Measurements from ENCODE around the gene SNRPE. TPM values are rescaled to one million over a fixed set of nuclear protein-coding genes. Genes with fewer than 3 reads are reported as not detected.

SNRPE gene
- 38.7 and 53.1 TPM in 2 replicates for total RNA-seq

DNA sequence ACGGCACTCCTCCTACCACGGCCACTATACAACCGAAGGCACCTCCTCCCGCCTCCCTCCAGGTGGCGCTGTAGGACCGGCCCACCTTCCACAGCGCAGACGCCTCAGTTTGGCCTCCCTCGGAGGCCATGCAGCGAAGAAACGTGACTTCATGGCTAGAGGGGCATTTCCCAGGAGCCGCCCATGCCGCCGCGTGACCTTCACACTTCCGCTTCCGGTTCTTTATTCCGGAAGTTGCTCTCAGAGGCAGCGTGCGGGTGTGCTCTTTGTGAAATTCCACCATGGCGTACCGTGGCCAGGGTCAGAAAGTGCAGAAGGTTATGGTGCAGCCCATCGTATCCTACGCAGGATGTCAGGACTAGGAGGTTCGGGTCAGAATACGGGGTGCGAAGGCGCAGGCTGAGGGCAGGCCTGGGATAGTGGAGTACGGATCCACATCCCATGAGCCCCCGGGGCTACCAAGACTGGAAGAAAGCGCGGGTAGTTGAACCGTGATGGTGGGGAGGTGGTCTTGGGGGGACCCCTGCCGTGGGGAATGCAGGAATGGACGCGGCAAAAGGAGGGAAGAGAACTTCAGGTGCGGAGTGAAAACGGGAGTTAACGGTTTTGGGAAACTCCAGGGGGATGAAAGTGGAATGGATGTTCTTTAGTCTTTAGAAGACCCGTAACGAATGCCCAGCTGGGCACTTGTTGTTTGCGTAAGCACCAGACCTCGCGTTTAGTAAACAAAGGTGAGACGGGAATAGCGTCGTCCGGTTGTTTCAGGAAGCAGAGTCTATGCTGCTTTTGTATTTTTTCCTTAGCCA is at the start of gene SNRPE:
TSS of gene SNRPE (plus strand) at position 221 of the 806 bp plus-strand sequence. CDS start at position 282, 61 bp downstream.
- DNase-seq (ENCODE audit: low read depth) = peak; percentile 99
- H3K4me3 ChIP-seq (ENCODE audit: low read depth, low read length) = peak within 1 kb of the TSS; percentile 100
- TF ChIP-seq, protein P1, sequence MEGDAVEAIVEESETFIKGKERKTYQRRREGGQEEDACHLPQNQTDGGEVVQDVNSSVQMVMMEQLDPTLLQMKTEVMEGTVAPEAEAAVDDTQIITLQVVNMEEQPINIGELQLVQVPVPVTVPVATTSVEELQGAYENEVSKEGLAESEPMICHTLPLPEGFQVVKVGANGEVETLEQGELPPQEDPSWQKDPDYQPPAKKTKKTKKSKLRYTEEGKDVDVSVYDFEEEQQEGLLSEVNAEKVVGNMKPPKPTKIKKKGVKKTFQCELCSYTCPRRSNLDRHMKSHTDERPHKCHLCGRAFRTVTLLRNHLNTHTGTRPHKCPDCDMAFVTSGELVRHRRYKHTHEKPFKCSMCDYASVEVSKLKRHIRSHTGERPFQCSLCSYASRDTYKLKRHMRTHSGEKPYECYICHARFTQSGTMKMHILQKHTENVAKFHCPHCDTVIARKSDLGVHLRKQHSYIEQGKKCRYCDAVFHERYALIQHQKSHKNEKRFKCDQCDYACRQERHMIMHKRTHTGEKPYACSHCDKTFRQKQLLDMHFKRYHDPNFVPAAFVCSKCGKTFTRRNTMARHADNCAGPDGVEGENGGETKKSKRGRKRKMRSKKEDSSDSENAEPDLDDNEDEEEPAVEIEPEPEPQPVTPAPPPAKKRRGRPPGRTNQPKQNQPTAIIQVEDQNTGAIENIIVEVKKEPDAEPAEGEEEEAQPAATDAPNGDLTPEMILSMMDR (IDR thresholded peaks at IDR 0.05; ENCODE audit: insufficient read depth, low read depth, low read length) = peak; percentile 93

DNA sequence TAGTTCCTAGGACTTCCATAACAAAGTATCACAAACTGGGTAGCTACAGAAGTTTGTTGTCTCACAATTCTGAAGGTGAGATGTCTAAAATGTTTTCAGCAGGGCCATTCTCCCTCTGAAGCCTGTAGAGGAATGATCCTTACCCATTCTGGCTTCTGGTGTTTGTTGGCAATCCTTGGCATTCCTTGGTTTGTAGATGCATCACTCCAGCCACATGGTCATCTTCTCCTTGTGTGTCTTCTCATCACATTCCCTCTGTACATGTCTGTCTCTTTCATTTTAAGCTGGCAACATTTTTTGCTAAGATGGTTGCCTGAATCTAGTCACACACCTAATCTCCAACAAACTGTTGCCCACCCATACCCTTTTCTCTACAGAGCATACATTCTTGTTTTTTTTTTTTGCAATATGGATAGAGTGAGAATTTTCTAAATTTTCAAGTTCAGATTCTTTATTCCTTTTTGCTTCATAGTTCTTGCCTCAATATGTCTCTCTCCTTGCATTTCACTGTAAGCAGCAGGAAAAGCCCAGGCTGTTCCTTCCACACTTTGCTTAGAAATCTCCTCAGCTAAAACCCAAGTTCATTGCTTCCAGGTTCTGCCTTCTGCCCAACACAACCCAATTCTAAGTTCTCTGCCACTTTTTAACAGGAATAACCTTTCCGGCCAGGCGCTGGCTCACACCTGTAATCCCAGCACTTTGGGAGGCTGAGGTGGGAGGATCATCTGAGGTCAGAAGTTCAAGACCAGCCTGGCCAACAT is 47.6 kb upstream of the SNRPE start:
- H3K4me3 ChIP-seq (ENCODE audit: low read depth, low read length) = no peak overlapping the region
- no peak for DNase-seq (ENCODE audit: low read depth)
- TF ChIP-seq, protein P1 (IDR thresholded peaks at IDR 0.05; ENCODE audit: insufficient read depth, low read depth, low read length) = no peak

DNA sequence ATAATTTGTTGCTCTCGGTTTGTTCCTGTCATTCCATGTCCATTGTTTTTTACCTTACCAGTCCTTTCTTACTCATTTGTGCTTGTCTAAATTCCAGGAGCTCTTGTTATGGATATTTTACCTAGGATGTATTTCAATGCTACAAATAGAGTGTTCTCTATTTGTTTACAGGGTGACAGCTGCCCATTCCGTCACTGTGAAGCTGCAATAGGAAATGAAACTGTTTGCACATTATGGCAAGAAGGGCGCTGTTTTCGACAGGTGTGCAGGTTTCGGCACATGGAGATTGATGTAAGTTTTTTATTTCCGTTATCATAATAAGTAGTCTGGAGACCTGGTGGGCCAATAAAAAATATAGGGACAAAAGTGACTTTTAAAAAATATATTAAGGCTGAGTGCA is 43.0 kb upstream of the SNRPE start:
- no peak for DNase-seq (ENCODE audit: low read depth)
- TF ChIP-seq, protein P1 (IDR thresholded peaks at IDR 0.05; ENCODE audit: insufficient read depth, low read depth, low read length) = no peak
- no peak overlapping the region for H3K4me3 ChIP-seq (ENCODE audit: low read depth, low read length)

DNA sequence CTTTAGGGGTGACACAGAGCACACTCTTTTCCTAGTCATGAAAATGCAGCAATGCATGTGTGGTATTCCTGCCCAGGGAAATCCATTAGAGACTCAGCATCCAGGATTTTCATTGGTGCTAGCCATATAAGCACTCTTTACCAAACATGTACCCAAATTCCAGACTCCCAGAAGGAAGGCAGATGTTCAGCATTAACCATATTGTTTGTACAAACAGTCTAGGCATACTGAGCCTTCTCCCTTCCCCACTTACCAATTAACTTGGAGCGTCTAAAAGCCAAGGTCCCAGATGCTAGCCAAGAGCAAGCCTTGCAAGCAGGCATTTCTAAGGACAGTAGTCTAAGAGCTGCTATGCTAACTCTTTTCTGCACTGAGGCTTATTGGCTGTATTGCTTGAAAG is 38.1 kb upstream of the SNRPE start:
- TF ChIP-seq, protein P1 (IDR thresholded peaks at IDR 0.05; ENCODE audit: insufficient read depth, low read depth, low read length) = no peak
- no peak overlapping the region for H3K4me3 ChIP-seq (ENCODE audit: low read depth, low read length)
- peak; percentile 17 for DNase-seq (ENCODE audit: low read depth)

DNA sequence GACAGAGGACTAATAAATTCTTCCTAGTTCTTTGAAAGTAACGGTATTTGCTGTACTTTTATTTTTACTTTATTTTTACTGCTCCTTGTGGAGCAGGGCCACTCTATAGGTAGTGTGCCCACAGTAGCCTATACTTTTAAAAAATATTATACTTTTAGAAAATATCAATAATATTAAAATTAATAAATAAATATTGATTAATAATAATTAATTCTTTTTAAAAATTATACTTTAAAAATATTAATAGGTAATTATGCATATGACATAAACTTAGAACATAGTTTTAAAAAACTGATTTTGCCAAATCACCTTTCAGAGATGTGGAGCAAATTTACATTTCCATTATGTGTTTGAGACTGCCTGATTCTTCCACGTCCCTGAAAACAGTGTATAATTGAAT is 35.2 kb upstream of the SNRPE start:
- DNase-seq (ENCODE audit: low read depth) = no peak
- H3K4me3 ChIP-seq (ENCODE audit: low read depth, low read length) = no peak overlapping the region
- TF ChIP-seq, protein P1 (IDR thresholded peaks at IDR 0.05; ENCODE audit: insufficient read depth, low read depth, low read length) = no peak

DNA sequence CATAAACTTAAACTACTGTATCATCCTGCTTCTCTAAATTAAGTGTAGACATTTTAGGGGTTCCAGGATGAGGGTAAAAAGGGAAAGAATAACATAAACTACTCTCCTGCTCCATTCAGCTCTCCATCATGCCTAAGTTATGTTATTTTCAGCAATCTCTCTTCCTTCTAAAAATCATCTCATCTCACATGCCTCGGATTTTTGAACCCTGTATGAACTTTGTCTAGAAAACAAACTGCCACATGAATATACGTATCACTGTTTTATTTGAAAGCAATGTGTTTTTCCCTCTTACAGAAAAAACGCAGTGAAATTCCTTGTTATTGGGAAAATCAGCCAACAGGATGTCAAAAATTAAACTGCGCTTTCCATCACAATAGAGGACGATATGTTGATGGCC is 33.4 kb upstream of the SNRPE start:
- no peak overlapping the region for H3K4me3 ChIP-seq (ENCODE audit: low read depth, low read length)

More for the DNA sequence above, 33.4 kb upstream of the SNRPE start:
- TF ChIP-seq, protein P1 (IDR thresholded peaks at IDR 0.05; ENCODE audit: insufficient read depth, low read depth, low read length) = no peak
- DNase-seq (ENCODE audit: low read depth) = no peak
